ENCODE measurements around the gene SPTBN5.

SPTBN5 gene

DNA sequence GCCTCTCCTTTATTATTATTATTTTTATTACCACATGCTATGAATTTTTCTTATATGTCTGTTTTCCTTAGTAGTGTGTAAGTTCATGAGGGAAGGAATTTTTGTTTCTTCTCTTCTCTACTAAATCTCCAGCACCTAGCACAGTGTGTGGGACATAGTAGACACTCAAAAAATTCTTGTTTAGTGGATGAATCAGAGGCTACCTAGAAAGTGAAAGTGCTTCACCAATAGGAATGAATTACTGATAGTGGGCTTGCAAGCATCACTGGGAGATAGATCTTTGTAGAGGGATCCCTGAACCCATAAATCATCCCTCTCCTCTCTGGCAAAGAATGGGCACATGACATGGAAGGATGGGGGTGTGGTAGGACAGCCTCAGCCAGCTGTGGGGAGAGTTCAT, 8.5 kb downstream of the SPTBN5 start:
- DNase-seq (ENCODE audit: low read depth in 2 of 2, low spot score in 1 of 2): no peak

DNA sequence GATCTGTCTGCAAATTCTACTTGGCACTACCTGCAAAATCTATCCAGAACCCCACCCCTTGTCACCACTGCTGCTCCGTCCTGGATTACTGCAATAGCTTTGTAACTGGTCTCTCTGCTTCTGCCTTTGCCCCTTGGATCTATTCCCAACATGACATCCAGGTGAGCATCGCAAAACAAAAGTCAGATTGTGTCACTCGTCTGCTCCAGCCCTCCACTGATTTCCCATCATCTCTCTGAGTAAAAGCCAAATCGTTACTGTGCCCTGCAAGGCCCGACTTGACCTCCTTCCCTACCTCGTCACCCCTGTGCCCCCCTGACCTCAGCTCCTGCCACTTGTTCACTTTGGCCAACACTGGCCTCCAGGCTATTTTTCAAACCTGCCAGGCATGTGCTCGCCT, 9.4 kb downstream of the SPTBN5 start:
- no peak for DNase-seq (ENCODE audit: low read depth in 2 of 2, low spot score in 1 of 2)

DNA sequence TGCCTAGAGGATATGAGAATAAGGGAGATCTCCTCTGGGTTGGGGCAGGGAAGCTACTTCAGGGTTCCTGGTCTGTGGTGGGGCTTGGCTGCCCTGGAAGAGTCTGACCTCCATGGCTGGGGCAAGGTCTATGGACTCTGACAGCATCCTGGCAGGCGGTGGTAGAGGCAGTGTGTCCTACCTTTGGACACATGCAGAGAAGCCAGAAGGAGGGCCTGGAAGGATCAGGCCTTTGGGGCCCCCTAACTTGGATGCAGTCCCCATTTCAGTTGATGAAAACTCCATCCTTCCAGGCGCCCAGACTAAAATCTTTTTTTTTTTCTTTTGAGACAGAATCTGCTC, 10.4 kb downstream of the SPTBN5 start:
- DNase-seq (ENCODE audit: low read depth in 2 of 2, low spot score in 1 of 2): no peak

DNA sequence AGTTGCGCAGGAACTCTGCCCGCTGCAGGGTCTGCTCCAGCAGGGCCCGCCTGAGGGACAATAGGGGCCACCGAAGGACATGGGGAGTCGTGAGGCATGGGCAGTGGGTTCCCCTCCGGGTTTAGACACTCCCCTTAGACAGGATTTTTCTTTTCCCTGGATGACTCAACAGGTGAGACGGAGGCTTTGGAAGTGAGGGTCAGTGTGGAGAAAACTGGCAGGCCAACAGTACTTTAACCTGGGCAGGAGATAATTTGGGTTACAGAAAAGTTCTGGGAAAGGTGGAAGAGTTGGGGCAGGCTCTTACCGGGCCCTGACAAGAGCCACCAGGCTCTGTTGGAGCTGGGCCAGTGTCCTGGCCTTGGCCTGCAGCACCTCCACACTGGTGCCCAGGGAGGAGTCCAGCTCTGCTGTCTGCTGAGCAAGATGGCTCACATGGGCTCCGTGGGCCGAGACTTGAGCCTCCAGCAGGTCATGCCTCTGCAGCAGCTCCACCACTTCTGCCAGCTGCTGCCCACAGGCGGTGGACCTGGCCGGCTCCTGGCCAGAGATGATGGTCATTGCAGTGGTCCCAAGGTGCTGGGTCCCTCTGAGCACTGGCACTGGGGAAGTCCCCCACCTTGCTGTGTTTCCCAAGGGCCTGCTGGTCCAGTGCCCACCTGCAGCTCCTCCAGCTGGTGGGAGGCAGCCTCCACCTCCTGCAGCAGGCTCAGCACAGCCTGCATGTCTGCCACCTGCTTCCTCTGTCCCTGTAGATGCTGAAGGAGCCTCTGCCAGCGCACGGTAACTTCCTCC, 11.0 kb downstream of the SPTBN5 start:
- DNase-seq (ENCODE audit: low read depth in 2 of 2, low spot score in 1 of 2): no peak

DNA sequence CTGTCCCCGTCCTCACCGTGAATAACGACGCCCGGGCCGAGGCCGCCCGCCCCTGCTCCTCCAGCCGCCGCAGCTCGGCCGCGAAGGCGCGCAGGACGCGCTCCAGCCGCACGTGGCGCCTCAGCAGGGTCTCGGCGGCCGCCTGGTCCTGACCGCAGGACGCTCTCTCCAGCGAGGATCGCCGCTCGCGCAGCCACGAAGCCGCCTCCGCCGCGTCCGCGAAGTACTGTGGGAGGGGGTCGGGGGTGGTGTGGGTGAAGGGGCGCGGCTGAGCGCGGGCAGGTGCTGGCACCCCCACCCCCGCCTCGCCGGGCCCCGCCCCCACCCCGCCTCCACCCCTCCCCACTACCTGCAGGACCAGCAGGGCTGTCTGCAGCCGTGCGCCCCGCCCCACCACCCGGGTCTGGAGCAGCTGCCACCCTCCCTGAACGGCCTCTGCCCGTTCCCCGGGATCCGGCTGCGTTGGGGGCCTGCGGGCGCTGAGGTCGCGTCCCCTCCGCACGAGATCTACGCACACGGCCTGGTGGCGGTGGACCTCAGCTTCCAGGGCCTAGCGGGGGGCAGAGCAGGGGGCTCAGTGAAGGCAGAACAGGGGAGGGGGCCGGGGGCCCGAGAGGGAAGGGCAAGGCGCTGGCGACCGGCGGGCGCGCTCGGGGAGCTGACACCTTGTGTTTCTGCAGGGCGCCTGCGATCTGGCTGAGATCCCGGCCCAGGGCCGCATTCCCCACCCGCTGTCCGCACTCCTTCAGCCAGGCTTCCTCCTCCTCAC, 11.7 kb downstream of the SPTBN5 start:
- DNase-seq (ENCODE audit: low read depth in 2 of 2, low spot score in 1 of 2): no peak

DNA sequence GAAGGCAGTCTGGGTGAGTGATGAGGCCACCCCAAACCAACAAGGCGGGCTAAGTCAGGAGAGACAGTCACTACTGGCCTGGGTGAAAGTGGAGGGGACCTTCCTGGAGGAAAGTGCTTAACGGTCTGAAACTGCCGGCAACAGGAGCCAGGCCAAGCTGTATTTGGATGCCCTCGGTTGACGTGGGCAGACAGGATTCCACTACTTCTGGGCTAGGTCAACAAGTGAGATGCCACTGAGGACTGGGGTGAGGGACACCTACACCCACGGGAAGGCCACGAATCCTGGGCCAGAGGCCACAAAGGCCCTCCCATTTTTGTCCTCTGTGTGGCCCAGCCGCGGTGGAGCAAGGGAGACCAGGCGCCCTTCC, 12.3 kb downstream of the SPTBN5 start:
- no peak for DNase-seq (ENCODE audit: low read depth in 2 of 2, low spot score in 1 of 2)

DNA sequence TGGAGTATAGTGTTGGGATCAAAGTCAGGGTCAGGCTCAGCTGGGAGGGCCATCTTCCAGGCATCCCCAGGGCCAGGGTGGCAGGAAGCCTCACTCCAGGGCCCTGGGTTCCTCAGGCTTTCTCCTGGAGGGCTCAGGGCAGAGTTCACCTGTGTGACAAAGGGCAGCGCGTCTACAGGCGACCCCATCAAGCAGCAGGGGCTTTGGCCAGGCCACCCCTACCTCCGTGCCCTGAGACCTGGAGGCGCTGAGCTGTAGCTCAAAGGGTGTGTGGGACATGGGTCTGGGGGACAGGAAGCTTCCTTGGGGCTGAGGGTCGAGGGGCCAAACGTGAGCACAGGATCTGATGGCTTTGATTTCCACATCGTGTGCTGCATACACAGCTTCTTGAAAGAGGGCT, 12.8 kb downstream of the SPTBN5 start:
- no peak for DNase-seq (ENCODE audit: low read depth in 2 of 2, low spot score in 1 of 2)

DNA sequence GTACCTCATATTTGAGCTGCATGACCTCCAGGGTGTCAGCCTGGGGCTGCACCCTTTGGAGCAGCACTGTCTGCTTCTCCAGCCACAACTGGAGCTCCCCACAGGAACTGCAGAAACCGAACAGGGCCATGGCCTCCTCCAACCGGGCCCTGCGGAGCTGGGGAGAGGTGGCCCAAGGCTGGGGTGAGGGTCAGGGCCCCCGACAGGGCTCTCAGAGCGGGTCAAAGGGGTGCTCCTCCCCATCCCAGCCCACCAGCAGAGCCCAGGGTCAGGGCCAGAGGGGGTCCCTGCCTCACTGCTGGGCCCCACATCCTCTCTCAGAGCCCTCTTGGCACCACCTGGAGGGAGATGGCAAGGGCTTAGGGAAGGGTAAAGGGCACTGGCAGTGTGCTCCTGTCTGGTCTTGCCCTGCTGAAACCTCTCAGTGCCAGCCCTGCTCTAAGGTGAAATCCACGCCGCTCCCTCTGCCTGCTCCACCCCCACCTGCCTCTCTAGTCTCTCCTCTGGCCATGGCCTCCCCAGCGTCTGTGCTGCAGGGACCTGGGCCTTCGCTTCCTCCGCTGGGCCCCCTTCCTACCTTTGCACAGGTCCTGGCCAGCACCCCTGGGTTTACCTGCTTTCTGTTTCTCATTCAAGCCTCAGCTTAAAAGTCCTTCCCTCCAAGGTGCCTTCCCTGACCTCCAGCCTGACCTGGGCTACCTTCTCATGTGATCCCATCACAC, 13.5 kb downstream of the SPTBN5 start:
- DNase-seq (ENCODE audit: low read depth in 2 of 2, low spot score in 1 of 2): no peak

DNA sequence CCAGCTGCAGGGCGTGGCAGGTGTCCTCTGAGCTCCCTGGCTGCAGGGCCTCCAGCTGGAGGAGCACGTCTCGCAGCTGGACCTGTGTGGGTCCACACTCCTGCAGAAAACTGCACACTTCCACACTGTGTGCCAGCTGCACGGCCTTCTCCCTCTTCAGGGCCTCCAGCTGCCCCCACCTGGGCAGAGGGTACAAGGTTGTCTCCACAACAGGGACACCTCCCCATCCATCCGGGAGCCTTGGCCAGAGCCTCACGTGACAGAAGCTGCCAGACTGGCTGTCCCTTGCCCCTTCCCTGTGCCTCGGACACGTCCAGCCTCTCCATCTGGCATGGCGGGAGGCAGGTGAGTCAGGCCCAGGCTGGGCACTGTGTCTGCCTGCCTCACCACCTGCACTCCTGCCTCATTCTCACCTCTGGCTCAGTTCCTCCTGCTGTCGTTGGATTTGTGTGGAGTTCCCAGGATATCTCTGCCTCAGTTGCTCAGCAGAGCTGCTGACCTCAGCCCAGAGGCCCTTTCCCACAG, 14.5 kb downstream of the SPTBN5 start:
- DNase-seq (ENCODE audit: low read depth in 2 of 2, low spot score in 1 of 2): no peak

DNA sequence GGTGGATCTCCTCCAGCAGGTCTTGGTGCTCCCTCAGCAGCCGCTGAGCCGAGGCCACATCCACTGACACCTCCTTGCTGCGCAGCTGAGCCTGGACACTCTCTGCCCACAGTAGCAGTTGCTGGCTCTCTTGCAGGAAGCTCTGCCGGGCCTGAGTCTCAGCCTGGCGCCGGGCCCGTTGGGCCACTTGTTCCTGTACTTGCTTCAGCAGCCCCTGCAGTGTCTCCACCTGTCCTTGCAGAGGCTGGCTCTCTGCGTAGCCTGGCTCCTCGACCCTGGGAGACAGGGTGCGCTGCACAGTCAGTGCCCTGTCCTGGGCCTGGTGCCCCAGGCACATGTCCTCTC, 15.5 kb downstream of the SPTBN5 start:
- no peak for DNase-seq (ENCODE audit: low read depth in 2 of 2, low spot score in 1 of 2)

DNA sequence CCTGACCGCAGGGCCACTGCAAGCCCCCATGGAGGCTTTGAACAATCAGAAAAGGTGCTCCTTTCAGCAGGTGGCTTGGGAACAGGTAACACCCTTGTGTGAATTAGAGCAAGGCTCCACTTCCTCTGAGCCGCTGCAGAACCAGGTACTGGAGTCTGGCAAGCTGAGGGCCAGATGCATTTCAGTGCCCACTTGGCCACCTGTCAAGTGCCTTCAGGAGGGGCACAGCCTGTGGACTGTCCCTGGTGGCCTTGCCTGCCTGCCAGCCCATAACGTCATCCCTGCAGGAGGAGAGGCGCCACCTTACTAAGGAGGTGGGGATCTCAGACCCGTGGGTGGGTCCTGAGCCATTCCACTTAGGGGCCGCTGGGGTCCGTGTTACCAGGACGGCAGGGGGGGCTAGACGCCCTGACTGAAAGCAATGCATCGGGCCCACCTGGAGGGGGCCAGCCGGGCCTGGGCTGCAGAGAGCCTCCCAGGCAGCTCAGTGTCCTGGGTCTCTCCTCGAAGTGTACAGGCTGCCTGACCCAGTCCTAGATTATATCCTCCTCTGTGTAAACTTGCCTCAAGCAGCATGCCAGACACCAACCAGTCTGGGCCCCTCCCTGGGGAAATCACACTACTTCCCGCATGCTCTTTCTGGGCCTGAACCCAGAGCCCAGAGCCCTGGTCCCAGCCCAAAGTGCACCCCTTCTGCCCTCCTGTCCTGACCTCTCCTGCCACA, 16.1 kb downstream of the SPTBN5 start:
- no peak for DNase-seq (ENCODE audit: low read depth in 2 of 2, low spot score in 1 of 2)

DNA sequence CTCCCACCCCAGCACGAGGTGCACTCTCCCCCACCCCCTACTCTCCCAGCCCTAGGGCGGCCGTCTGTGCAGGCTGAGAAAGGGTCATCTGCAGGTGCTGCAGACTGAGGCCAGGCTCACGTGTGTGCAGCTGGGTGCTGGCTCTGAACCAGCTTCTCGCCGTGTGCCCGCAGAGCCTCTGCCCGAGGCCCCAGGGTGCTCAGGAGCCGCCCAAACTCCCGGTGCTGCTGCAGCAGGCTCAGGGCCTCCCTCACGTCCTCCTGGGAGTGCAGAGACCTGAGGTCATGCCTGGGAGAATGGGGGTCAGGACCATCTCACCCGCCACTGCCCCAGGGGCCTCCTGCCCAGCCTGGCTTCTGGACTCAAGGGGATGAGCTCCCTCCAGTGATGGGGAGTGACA, 17.2 kb downstream of the SPTBN5 start:
- no peak for DNase-seq (ENCODE audit: low read depth in 2 of 2, low spot score in 1 of 2)

DNA sequence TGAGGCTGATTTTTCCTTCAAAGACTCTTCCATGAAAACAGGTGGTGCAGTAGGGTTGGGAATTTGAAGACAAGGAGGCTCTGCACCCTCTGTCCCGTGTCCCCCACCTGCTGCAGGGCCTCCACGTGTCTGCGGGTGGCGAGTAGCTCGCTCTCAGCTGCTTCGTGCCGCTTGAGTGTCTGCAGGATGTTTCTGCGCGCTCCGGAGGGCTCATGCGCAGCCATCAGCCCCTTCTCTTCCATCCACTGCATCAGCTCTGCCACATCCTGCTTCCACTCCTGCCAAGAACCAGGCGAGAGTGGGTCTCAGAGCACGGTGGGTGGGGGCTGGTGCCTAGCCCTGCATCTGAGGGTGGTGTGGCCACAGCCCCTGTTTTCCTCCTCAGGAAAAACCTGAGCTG, 17.8 kb downstream of the SPTBN5 start:
- DNase-seq (ENCODE audit: low read depth in 2 of 2, low spot score in 1 of 2): no peak

DNA sequence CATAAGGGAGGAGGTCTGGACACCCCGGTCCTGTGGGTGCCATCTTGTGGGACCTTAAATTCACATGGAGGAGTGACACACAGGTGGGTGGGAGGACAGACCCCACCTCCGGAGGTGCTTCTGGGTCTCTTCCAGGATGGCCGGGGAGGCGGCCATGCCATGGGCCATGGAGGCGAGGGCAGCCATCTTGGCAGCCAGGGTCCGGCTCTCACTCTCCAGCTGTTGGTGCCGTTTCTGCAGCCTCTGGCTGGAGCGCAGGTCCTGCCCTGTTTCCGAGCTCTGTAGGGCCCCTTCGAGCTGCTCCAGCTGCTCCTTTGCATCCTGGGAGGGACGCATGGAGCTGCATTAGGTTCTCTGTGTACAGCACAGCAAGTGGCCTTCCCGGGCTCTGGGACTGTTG, 19.1 kb downstream of the SPTBN5 start:
- no peak for DNase-seq (ENCODE audit: low read depth in 2 of 2, low spot score in 1 of 2)

DNA sequence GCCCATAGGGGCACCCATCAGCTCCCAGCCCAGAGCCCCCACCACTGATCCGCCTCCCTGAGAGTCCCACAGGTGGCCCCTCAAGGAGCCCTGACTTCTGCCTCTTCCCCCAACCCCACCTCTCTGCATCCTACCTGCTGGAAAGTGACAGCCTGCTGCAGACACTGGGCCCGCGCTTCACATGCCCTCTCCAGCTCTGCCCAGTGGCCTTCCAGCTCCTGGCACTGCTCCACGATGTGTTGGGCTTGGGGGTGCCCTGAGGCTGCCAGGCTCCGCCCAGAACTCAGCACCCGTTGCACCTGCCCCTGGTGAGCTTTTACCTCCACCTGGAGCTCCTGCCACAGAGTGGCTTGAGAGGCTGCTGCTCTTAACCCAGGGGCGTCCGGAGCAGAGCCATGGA, 20.1 kb downstream of the SPTBN5 start:
- DNase-seq (ENCODE audit: low read depth in 2 of 2, low spot score in 1 of 2): no peak

DNA sequence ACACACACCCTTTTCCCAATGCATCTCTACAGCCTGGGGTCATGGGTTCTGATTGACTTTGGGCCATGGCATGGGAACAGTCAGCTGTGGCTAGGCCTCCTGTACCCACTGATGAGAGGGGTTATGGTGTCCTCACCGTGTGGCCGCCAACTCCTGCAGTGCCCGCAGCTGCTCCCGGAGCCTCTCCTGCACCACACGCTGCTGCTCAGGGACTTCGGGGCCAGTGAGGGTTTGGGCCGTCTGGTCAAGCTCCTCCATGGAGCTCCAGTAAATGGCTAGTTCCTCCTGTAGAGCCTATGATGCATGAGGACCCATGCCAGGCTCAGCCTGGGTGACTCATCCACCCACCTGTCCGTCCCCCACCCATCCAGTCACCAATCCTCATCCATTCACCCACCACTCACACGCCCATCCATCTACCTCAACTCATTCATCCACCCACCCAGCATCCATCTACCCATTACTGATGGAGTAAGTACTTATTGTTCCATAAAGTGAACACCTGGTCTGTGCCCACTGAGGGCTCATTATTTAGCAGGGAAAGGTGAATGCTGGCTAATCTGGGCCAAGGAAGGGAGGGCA, 21.6 kb downstream of the SPTBN5 start:
- DNase-seq (ENCODE audit: low read depth in 2 of 2, low spot score in 1 of 2): no peak

DNA sequence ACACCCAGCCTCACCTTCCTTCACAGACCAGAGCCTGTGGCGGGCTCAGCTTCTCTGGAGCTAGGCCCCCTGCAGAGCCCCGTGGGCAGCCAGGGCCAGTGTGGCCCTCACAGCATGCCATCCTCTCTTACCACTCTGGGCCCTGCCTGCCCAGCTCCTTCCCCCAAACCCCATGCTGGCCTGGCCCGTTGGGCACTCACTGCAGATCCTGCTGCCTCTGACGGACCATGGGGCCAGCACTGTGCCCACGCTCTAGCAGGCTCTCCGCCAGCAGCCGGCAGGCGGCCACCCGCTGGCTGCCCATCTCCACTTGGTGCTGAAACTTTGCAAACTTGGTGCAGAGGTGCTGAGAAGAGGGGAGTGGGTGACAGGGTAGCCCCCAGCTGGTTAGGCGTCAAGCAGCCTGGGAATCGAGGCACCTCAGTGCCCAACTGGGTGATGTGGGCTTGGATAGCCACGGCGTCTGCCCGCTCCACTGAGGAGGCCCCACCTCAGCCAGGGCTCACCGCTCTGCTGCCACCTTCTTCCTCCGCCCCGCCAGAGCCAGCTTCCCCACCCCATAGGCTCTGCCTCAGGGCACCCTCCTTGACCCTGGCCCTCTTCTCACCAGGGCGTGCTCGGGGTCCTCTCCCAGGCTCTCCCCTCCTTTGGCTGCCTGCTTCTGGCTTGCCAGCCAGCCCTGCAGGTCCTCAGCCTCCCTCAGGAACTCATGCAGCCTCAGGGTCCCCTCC, 22.5 kb downstream of the SPTBN5 start:
- DNase-seq (ENCODE audit: low read depth in 2 of 2, low spot score in 1 of 2): no peak

DNA sequence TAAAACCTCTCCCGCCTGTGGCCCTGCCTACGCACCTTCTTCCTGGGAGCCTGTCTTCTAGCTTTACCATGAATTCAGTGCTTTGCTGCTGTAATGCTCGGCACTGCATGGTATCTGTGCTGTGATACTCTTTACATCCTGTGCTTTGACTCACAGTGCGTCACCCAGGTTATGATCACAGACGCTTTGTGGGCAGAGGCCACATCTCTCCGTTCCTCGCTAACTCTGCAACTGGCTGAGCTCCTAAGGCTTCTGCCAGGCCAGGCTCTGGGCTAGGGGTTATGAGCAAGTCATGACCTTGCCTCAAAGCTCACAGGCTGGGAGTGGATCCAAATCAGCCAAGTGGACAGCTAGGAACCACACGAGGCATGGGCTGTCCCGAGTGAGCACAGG, 23.2 kb downstream of the SPTBN5 start:
- no peak for DNase-seq (ENCODE audit: low read depth in 2 of 2, low spot score in 1 of 2)

DNA sequence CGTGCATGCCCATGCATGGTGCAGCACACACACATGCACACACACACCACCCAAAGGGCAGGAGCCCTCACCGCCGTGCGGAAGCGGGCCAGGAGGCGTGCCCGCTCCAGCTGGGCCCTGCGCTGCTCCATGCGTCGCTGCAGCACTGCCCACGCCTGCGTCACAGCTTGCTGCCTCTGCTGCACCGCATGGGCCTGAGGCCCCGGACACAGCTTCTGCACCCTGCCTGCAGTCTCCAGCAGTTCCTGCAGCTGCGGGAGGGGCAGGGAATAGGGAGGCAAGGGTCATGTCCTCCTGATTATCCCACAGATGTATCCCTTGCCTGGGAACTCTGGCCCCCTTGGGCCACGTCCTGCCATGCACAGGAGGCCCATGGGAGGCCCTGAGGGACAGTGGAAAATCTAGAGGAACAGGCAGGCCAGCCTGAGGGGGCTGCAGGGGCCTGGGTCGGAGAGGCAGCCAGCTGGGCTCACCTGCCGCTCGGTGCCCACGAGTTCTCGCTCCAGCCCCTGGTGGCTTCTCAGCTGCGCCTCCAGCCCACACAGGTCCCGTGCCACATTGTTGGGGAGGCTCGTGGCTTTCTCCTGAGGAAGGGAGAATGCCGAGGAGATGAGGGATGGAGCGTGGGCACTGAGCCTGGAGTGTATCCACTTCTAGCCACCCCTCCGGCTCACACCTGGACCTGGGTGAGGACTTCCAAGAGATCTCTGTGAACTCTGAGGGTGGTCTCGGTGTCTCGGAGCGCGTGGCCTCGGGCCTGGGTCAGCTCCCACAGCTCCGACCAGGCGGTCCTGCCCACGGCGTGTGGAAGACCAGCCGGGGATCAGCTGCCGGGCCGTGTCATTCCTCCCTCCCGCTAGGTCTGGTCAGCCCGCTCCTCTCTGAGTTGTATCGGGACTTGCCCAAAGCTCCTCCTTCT, 23.8 kb downstream of the SPTBN5 start:
- no peak for DNase-seq (ENCODE audit: low read depth in 2 of 2, low spot score in 1 of 2)

All from stimulated activated CD8-positive, alpha-beta memory T cell treated with anti-CD3 and anti-CD28 coated beads, Interleukin-4, amount 100 ng/mL, for 1 hour (primary cell).